ENCODE measurements around the gene NPDC1.

GRCh38 chr9:137007108-137007815 is 38.7 kb downstream of the NPDC1 start:
- TF ChIP-seq POLR2AphosphoS5 (IDR thresholded peaks at IDR 0.05; ENCODE audit: low read depth, low read length): no peak
- TF ChIP-seq POLR2A (IDR thresholded peaks at IDR 0.05; ENCODE audit: low read depth, low read length): no peak
- TF ChIP-seq TAF1 (IDR thresholded peaks at IDR 0.05; ENCODE audit: borderline replicate concordance, low read depth, low read length): no peak
